Measurements from ENCODE around the gene CD2BP2.

GRCh38 chr16:30369938-30370455 is 14.9 kb upstream of the CD2BP2 start:
- TF ChIP-seq, protein P1, sequence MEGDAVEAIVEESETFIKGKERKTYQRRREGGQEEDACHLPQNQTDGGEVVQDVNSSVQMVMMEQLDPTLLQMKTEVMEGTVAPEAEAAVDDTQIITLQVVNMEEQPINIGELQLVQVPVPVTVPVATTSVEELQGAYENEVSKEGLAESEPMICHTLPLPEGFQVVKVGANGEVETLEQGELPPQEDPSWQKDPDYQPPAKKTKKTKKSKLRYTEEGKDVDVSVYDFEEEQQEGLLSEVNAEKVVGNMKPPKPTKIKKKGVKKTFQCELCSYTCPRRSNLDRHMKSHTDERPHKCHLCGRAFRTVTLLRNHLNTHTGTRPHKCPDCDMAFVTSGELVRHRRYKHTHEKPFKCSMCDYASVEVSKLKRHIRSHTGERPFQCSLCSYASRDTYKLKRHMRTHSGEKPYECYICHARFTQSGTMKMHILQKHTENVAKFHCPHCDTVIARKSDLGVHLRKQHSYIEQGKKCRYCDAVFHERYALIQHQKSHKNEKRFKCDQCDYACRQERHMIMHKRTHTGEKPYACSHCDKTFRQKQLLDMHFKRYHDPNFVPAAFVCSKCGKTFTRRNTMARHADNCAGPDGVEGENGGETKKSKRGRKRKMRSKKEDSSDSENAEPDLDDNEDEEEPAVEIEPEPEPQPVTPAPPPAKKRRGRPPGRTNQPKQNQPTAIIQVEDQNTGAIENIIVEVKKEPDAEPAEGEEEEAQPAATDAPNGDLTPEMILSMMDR (conservative IDR thresholded peaks at IDR 0.05; ENCODE audit: low read depth, low read length): no peak
- TF ChIP-seq EZH2 (IDR thresholded peaks at IDR 0.05; ENCODE audit: borderline replicate concordance, low read depth, low read length, poor library complexity, severe bottlenecking): no peak

All from A673 (cell line).